NCI-H128 (cell line): ENCODE data around the gene MINPP1.

Experiments
- DNase-seq: peaks from one replicate; lab custom pipeline; 2025; ENCODE audit not compliant: unreplicated experiment; lab: John Stamatoyannopoulos, UW

Gene MINPP1

DNA sequence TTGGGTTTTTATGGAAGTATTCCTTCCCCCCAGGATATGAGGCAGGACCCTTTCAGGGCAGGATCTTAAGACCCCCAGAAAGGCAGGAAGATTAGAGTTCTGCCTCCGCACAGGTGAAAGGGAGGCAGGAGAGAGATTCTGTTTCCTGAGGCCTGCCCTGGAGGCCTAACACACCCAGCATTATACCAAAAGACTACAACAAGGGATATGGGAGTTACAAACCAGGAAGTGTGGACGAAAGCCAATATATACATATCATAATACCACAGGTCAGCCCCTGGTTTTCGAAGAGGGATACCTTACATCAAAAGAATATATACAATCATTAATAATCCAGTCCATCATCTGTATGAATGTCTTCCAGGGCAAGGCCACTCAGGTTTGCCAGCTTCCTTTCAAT is 14.2 kb downstream of the MINPP1 start:
- no peak for DNase-seq

DNA sequence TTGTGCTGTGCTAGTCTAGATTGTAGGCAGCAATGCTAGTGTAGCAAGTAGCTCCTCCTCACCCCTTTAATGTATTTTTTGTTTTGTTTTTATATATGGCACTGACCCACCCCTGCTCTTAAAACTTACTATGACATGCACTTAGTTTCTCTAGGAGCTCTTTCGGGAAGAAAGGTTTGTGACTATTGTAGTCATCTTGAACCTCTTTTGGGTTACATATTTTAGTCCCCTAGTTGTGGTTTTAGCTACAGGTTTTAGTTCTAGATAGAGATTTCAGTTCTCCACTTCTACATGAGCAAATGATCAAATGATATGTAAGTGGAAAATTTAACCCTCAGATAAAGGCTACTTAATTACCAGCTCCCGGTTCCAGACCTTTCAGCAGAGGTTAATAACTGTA is 14.9 kb downstream of the MINPP1 start:
- no peak for DNase-seq

DNA sequence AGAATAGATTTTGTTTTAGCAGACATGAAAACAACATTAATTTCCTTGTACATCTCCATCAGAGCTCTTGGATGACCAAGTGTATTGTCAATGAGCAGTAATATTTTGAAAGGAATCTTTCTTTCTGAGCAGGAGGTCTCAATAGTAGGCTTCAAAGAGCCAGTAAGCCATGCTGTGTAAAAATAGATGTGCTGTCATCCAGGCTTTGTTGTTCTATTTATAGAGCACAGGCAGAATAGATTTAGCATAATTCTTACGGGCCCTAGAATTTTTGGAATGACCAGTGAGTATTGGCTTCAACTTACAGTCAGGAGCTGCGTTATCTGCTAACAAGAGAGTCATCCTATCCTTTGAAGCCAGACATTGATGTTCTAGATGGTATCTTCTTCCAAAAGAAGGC is 19.0 kb downstream of the MINPP1 start:
- DNase-seq, result no peak

- DNase-seq, result no peak
Observed at GRCh38 chr10:87524296-87524695, 19.6 kb downstream of the MINPP1 start.

DNA sequence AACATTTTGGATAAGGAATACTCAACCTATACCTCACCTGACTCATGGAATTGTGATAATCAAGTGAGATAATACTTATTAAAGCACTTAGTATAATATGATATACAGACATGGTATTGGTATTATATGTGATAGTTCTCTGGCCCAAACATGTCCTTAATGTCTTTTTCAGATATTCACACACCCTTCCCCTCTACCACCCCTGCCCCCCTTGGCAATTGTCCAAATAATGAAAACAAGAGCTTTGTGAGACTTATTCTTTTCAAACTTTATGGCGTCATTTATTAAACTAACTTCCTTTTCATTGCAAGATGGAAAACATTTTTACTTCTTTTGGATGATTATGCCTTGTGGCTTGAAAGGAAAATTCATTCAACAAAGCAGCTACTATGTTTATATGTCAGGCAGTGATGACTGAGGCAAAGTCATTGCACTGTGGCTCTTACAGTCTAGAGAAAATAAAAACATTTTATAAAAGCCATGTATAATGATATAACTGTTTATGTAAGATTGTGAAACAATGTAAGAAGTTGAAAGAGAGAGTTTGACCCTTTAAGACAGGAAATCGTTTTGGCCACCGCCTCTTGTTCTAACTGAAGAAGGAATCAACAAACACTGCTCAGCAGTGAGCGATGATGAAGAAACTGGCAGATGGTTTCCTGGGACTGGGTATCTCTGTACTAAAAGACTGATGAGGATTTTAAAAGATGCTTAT is 27.4 kb downstream of the MINPP1 start:
- DNase-seq, result no peak

GRCh38 chr10:87532696-87533095 is 28.0 kb downstream of the MINPP1 start:
- no peak for DNase-seq

GRCh38 chr10:87534173-87534858 is 29.6 kb downstream of the MINPP1 start:
- DNase-seq, result no peak

DNA sequence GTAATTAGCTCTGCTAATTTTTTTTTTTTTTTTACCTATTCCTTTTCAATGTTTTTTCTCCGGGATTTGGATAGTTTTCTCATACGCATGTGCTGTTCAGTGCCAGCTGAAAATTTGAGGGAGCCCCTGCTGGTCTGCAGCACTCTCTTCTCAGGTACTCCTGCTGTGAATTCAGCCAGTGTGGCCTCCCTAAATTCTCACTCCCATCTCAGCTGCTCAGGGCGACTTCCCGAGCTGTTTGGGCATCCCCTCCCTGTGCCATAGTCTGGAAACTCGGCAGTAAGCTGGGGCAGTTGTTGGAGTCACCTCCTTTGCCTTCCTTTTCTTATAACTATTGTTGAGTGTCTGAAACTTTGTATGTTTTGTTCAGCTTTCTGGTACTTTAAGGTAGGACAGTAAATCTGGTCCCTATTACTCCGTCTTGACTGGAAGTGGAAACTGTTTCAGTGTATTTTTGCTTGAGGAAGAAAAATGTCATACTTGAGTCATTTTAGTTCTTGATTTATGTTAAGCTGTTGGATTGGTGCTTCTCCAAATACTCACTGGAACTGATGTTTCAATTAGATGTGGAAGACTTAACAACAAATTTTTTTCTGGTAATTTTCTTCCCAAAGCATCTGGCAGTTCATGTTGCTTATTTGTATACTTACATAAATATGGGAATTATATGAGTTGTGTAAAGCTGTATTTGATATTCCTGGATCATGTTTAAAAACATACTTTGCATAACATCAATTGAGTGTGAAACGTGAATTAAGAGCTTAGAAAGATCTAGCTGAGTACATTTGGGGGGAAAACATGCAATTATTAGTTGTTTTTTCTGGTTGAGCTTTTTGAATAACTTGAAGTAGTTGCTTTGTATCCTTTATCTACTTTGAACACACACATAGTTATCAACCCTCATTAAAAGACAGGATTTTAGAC is 33.7 kb downstream of the MINPP1 start:
- no peak for DNase-seq

DNA sequence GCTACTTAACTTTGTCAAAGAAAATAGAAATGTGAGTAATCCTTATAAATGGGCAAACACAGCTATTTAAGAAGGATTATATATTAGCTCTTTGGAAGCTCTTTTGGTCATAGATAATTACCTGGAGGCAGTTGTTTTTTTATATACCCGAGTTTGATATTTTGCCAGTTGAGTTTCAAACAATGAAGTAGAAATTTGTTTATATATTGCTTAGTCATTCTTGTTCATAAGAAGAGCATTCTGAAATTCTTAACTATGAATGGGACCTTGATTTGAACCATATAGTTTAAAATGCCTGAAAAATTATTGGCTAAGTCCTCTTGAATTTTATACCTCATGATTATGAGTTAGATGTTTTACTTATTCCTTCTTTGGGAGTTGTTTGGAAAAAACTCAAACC is 36.4 kb downstream of the MINPP1 start:
- no peak for DNase-seq

DNA sequence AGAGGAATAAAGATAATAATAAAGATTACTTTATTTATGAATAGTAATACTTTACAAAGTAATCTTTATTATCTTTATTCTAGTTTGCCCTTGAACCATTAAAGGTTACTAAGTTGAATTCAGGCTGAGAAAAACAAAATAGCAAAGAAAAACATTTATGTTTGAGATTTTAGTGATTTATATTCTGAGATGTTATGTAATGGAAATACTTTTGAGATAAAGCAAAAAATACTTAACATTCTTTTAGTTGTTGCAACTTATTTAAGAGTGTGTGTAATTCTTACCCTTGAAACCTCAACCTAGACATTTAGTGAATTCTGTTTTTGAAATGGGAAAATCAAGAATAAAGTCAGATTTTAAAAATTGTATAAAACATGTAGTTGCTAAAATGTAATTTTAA is 40.0 kb downstream of the MINPP1 start:
- no peak for DNase-seq

DNA sequence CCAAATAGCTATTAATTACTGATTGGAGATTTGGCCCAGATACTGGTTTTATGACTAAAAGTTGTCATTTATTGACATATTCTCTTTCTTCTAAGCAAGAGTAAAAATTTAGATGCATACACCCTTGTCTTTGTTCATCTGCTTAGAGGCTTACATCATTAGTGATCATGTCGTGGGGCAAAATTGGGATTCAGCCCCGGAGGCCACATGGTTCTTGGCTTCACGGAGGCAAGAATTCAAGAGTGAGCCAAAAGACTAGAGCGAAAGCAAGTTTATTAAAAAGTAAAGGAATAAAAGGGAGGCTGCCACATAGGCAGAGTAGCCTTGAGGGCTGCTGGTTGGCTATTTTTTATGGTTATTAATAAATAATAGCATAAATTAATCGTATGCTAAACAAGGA is 41.1 kb downstream of the MINPP1 start:
- no peak for DNase-seq

GRCh38 chr10:87546210-87546609 is 41.5 kb downstream of the MINPP1 start:
- no peak for DNase-seq

DNA sequence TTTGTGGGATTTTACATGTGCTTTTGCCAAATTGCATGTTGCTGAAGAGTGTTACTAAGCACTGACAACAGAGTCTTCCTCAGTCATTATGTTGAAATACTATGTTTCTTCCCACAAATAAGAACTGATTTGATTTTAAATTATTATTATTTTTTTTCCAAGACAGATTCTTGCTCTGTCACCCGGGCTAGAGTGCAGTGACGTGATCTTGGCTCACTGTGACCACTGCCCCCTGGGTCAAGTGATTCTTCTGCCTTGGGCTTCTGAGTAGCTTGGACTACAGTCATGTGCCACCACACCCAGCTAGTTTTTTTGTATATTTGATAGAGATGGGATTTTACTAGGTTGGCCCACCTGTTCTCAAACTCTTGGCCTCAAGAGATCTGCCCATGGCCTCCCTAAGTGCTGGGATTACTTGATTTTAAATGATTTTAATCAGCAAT is 42.3 kb downstream of the MINPP1 start:
- no peak for DNase-seq

GRCh38 chr10:87547734-87548311 is 43.1 kb downstream of the MINPP1 start:
- no peak for DNase-seq

DNA sequence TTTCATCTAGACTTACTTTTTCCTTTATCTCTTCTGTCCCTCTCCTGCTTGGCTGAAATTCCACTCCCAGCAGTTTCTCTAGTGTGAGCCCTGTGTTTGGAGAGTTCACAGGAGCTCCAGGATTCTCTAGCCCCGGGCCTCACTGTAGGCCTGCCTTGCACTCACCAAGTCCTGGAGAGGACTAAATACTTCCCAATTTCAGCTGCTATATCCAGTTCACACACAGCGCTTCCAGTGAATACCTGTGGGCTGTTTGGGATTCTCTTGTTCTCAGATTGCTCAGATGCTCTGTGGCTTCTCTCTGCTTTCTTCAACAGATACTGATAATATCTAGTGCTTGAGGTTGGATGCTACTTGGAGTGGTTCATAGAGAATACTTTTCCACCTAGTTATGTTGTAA is 46.0 kb downstream of the MINPP1 start:
- no peak for DNase-seq

- no peak for DNase-seq
Observed at GRCh38 chr10:87551326-87551725, 46.6 kb downstream of the MINPP1 start.

DNA sequence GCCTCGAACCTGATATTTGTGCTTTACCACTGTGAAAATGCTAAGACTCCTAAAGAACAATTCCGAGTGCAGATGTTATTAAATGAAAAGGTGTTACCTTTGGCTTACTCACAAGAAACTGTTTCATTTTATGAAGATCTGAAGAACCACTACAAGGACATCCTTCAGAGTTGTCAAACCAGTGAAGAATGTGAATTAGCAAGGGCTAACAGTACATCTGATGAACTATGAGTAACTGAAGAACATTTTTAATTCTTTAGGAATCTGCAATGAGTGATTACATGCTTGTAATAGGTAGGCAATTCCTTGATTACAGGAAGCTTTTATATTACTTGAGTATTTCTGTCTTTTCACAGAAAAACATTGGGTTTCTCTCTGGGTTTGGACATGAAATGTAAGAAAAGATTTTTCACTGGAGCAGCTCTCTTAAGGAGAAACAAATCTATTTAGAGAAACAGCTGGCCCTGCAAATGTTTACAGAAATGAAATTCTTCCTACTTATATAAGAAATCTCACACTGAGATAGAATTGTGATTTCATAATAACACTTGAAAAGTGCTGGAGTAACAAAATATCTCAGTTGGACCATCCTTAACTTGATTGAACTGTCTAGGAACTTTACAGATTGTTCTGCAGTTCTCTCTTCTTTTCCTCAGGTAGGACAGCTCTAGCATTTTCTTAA is 47.7 kb downstream of the MINPP1 start:
- DNase-seq, result no peak

DNA sequence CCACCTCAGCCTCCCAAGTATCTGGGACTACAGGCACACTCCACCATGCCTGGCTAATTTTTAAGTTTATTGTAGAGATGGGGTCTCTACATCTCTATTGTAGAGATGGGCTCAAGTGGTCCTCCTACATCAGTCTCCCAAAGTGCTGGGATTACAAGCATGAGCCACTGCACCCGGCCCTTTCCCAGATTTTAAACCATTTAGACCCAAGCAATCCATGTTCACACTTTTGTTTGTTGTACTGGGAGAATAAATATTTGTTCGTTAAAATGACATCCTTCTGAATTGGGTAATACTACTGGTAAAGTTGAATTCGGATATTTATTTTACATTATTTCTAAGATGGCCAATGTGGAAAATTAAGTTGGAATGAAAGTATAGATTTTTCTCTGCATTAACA is 52.7 kb downstream of the MINPP1 start:
- no peak for DNase-seq

- DNase-seq, result no peak
Observed at GRCh38 chr10:87558333-87558732, 53.6 kb downstream of the MINPP1 start.

GRCh38 chr10:87559392-87559791 is 54.7 kb downstream of the MINPP1 start:
- no peak for DNase-seq
